ENCODE results near the gene SLC66A3.
"Not testable (repeated sequence)": the region's sequence is repeated elsewhere in the genome, so short reads cannot be mapped to it uniquely, and the experiment has no call there.

Gene SLC66A3

DNA sequence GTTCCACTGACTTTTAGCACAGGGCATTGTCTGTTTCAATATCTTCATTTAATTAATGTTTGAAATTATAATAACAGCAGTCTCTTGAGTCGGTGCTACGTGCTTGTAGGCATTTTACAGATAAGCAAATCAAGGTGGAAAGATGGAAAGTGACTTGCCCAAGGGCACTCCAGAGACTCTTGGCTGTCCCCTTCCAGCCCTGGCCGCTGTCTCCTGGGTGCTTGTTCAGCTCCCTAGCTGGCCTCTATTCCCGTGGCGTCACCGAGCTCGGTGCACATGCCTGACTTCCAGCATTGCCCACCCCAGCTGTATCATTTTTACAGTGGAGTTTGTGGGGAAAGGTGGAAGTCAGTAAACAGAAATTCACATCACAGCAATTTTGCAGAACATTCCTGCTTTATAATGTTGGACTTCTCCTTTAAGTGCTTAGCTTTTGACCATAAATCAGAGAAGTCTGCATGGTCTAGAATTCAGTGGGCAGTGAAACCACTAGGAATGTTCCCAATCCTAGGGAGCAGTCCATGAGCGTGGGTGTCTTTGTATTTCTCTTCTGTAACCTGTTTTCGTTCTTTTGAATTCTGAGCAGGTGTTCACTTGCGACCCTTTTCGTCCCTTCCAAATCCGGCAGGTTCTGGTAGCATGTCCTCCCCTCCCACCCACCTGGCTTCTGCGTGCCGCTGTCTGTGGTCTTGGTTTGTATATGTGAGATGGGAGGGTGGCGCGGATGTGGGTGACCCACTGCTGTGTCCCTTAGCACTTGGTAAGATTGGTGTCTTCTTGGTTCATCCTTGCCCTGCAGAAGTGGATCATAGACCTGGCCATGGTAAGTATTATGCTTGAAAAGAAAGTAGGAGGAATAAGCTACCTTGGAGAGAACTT, 8.4 kb downstream of the SLC66A3 start:
- no peak for DNase-seq (ENCODE audit: low read depth in 1 of 2, low spot score in 1 of 2)

DNA sequence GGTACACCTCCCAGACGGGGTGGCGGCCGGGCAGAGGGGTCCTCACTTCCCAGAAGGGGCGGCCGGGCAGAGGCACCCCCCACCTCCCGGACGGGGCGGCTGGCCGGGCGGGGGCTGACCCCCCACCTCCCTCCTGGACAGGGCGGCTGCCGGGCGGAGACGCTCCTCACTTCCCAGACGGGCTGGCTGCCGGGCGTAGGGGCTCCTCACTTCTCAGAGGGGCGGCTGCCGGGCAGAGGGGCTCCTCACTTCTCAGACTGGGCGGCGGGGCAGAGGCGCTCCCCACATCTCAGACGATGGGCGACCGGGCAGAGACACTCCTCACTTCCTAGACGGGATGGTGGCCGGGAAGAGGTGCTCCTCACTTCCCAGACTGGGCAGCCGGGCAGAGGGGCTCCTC, 9.8 kb downstream of the SLC66A3 start:
- DNase-seq (ENCODE audit: low read depth in 1 of 2, low spot score in 1 of 2): not testable (repeated sequence)

DNA sequence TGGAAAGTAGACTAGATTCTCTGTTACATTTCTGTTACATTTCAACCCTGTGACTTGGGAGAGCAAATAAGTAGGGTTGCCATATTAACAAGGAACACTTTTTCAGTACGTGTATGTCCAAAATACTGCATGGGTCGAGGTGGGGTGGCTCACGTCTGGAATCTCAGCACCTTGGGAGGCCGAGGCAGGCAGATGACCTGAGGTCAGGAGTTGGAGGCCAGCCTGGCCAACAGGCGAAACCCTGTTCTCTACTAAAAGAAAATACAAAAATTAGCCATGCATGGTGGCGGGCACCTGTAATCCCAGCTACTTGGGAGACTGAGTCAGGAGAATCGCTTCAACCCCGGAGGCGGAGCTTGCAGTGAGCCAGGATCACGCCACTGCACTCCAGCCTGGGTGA, 11.2 kb downstream of the SLC66A3 start:
- DNase-seq (ENCODE audit: low read depth in 1 of 2, low spot score in 1 of 2): no peak

DNA sequence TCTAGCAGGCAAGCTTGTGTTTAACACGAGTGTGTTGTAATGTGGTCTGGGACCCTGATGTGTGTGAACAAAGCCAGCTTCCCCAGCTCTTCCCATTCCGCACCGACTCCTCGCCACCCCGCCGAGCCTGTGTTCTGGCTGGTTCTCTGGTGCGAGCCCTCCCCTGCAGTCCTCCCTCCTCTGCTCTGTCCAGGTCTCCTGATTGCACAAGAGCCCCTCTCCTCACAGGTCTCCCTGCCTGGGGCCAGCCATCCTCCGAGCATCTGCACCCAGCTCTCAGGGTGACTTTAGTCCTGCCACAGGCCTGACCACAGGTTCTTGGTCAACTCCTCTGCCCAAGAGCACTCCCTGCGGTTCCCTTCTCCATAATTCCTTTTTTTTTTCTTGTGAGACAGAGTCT, 13.2 kb downstream of the SLC66A3 start:
- DNase-seq (ENCODE audit: low read depth in 1 of 2, low spot score in 1 of 2): no peak

DNA sequence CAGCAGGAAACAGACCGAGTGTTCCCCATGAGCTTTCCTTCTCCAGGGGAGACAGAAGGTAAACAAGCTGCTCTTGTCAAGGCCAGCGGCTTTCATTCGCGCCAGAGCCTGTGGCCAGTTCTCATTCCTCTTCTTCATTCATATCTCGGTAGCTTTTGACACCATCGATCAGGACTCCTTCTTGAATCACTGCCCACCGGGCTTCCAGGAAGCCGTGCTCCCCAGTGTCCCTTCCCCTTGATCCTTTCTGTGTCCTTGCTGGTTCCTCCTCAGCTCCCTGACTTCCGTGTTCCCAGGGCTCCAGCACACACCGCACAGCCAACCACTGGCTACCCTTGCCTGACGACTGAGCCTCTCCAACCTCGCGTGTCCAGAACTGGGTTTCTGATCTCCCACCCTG, 14.1 kb downstream of the SLC66A3 start:
- DNase-seq (ENCODE audit: low read depth in 1 of 2, low spot score in 1 of 2): no peak

DNA sequence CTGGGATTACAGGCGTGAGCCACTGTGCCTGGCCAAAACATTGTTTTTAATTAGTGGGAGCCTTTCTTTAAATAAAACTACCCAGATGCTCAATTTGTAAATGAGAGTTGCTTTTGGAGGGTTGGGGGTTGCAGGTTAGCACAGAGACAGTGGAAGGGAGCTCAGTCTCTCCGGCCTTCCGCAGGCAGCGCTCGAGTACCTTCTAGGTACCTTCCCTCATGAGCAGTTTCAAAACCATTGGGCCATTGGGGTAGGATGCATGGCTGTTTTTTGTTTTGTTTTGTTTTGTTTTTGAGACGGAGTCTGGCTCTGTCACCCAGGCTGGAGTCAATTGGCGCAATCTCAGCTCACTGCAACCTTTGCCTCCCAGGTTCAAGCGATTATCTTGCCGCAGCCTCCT, 19.0 kb downstream of the SLC66A3 start:
- DNase-seq (ENCODE audit: low read depth in 1 of 2, low spot score in 1 of 2): no peak

DNA sequence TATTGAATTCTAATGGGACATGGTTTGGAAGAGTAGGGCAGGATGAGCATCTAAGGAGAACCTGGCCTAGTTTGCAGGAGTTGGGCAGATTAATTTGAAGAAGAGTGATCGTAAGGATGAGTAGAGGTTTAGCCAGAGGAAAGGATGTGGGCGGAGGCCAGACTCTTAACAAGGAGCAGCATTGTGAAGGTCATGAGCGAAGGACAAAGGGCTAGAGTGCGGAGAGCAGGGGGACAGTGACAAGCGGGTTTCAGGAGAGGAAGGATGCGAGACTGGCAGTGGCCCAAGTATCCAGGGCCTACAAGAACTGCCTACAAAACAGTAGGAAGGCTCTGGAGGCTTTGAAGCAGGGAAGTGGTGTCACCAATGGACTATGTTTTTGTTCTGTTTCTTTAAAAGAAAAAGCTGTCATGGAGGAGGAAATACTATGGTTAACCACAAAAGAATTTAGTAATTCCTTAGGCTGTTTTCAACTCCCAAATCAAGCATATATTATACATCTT, 20.1 kb downstream of the SLC66A3 start:
- no peak for DNase-seq (ENCODE audit: low read depth in 1 of 2, low spot score in 1 of 2)

DNA sequence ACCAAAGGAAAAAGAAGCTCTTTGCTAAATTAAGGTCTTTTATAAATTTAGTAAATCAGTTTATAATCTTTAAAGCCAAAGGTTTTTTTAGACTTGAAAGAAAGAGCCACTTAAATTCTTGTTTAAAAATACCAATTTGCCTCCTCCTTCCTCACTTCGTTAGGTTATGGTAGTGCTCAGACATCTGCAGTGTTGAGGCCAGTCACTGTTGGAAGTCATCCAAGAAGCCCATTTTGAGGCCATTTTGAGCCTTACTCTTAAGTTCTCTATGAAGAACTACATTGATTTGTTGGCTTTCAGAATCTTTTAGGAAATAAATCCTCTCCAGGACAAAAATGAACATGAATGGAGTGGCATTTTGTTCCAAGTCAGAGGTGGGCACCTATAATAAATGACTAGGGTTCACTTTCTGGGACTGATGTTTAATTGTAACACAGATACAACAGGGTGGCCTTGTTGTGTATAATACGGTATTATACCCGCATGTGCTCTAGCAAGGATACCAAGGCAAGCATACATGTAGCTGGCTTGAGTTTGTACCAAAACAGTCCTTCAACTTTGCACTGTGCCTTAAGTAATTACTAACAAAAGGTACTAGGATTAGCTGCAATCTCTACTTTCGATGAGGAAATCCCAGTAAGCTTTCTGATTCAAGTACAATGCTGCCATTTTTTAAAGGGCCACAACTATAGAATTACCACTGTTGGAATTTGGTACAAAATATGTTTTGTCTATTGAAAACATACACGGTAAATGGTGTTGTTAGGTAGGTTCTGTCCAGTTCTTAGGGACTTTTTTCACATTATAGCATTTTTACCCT, 22.8 kb downstream of the SLC66A3 start:
- DNase-seq (ENCODE audit: low read depth in 1 of 2, low spot score in 1 of 2): no peak

DNA sequence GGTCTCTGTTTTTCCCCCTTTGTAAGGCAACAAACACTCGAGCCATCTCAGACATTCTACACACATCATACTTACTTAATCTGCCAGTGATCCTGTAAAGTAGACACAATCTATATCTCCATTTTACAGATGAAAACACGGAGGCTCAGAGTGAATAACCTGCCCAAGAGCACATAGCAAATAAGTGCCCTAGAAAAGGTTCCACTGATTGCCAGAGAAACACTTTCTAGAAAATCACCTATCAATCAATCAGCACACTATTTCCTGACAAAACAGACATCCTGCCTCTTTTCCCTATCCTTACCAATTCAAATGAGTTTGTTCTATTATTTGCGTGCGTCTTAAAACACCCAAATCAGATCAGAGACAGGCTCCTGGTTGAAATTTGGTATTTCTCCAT, 23.9 kb downstream of the SLC66A3 start:
- DNase-seq (ENCODE audit: low read depth in 1 of 2, low spot score in 1 of 2): no peak

DNA sequence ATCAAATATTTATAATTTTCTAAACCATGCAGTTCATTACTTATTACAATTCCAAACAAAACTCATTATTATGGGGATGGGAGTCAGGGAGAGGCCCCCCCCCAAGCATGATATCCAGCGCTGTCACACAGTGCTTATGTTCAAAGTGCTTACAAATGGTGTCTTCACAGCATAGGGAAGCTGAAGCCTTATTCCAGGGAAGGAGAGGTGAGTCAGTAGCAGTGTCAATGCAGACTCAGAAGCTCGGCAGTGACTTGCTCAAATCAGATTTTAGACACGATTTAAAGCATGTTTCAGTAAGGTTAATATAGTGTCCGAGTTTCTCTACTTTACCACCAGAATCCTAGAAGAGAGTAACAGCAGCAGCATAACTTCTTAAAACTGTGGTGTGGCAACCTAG, 24.6 kb downstream of the SLC66A3 start:
- DNase-seq (ENCODE audit: low read depth in 1 of 2, low spot score in 1 of 2): no peak

DNA sequence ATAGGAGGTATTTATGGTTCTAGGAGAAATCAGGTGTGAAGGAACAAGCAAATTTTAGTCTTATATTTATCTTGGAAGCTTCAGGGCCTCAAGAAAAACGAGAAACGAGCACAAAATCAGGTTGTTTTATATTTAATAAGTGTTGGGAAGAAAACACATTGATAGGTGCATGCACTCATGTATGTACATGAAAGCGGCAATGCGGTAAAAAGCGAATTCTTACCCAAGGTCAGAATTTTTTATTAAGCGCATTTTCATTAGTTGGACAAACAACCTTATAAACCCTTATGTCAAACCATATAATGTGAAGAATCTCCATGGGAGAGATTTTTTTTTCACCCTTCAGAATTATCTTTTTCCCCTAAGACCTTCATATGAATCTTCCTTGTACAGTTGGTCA, 25.4 kb downstream of the SLC66A3 start:
- no peak for DNase-seq (ENCODE audit: low read depth in 1 of 2, low spot score in 1 of 2)

DNA sequence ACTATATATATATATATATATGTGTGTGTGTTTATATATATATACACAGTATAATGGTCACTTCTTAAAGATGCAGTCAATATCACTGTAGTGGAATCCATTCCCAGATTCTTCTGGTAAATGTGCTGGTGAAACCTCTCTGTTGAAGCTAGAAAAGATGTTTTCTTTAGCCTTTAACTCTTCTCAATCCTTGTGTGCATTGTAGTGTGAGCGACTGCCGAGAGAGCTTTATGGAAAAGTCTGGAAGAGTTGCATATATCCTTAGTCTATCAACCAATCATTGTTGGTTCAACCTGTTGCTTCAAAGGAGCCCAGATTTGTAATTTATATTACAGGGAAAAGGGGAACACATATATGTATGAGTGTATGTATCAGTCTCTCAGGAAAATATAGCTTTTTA, 27.7 kb downstream of the SLC66A3 start:
- DNase-seq (ENCODE audit: low read depth in 1 of 2, low spot score in 1 of 2): no peak

DNA sequence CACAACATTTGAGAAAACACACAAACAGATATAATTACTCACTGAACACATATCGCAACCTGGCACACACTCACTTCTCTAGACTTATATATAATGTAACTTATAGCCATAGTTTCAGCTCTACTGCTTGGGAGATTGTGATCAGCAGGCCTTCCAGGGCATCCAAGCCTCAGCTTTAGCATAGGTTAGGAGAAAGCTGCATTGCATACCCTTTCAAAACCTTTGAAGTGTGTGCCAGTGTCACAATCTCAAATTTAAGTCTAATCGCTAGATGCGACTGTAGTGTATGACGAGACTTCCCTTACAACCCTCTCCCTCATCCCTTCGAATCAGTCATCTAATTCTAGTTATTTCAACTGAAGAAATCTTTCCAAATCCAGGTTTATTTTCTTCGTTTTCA, 30.9 kb downstream of the SLC66A3 start:
- no peak for DNase-seq (ENCODE audit: low read depth in 1 of 2, low spot score in 1 of 2)

DNA sequence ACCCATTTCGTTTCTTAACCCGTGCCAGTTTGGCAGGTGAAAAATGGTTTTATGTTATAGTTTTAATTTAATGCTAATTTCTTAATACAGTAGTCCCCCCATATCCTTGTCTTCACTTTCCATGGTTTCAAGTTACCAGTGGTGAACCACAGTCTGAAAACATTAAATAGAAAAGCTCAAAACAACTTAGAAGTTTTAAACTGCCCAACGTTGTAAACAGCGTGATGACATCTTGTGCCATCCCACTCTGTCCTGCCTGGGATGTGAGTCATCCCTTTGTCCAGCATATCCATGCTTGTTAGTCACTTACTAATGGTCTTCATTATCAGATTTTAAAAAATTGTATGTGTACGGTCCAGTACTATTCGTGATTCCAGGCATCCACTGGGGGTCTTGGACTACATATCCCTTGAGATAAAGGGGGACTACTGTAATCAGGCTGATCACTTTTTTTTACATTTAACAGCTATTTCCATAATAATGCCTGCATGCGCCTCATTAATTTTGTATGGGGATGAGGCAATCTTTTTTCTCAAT, 31.9 kb downstream of the SLC66A3 start:
- DNase-seq (ENCODE audit: low read depth in 1 of 2, low spot score in 1 of 2): no peak

DNA sequence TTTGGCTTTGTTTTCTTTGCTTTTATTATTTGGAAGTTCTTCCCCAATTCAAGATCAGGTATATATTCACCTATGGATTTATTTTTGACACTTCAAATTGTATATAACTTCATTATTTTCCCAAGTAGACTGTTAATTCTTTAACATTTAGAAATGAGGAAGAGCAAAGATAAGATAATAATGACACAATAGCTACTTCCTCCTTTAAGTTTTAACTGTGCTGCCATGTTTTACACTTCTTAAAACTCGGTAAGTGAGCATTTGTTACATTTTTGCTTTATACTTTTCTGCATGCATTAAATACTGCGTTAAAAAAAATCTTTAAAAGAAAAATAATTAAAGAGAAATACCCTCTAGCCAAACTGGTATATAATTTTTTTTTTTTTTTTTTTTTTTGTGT, 32.5 kb downstream of the SLC66A3 start:
- DNase-seq (ENCODE audit: low read depth in 1 of 2, low spot score in 1 of 2): no peak

DNA sequence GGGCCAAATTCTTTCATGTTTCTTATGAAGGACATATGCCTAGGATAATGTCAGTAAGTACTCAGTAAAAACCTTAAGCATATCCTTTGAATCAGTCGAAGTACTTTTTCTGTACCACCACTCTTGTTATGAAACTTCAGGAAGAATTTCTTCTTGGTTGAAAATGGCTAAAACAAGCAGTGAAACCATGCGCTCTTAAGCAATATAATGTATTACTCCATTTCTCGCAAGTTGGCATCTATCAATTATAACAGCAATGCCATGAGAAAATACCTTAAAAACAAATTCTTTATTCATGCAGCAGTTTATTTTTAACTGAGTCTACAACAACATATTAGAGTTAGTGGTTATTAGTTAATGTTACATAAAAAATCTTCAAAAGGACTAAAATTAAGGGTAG, 41.0 kb downstream of the SLC66A3 start:
- DNase-seq (ENCODE audit: low read depth in 1 of 2, low spot score in 1 of 2): no peak

DNA sequence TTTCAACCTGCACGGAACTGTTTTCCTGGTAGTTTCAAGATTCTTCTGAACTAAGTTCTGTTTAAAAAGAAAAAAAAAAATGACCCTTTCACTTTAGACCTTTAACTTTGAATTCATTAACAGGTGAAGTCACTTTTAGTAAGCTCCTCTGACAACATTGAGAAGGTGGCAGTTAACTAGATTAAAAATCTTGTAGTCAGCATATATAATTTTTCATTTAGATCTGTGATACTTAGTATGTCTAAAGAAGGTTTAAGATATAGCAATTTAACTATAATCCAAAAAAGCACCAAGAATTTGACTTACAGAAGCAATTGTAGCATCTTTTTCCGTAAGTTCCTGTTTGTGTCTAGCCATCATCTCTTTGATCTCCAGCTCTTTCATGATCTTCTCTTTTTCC, 45.4 kb downstream of the SLC66A3 start:
- DNase-seq (ENCODE audit: low read depth in 1 of 2, low spot score in 1 of 2): no peak

DNA sequence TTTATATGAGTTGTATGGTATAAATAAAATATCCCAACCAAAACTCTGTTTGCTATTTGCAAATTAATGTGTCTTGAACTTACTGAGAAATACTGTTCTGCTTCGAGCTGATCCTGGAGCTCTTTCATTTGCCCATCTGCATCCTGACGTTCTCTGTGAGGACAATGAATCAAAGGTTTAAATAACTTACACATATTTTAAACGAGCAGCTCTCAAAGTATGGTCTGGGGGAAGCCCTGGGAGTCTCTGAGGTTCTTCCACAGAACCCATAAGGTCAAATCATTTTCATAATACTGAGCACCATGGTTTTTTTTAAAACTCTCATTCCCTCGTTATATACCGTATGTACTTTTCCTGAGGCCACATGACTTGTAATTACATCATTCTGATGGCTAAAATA, 46.7 kb downstream of the SLC66A3 start:
- DNase-seq (ENCODE audit: low read depth in 1 of 2, low spot score in 1 of 2): no peak

DNA sequence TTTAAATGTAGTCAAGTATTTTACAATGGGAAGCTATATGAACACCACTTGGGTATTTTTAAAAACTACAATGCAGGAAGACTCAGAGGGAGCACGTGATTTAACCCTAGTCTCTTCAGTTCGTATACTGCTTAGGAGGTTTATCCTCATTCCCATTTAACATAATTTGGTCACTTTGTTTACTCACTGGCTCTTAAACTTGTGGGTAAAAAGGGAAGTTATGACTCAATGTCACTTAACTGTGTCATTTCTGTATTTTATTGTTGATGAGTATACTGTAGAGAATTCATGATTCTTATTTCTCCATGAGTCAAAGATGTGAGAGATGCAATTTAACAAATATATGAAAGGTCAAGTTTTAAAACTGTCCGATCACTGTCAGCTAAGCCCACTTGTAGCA, 48.2 kb downstream of the SLC66A3 start:
- DNase-seq (ENCODE audit: low read depth in 1 of 2, low spot score in 1 of 2): no peak

DNA sequence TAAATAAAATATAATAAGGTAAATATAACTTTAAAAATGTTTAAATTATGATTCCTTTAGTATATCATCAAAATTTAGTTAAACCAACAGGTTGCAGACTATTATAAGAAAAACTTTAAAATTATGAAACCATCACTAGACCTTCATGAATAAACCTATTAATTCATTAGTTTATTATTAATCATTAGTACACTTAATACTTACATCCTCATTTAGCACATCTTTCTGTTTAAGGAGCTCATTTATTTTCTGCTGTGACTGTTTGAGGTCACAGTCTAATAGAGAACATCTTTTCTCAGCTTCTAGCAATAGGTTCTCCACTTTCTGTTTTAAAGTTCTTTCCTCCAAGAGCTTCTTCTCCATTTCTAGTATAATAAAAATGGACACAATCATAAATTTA, 52.8 kb downstream of the SLC66A3 start:
- no peak for DNase-seq (ENCODE audit: low read depth in 1 of 2, low spot score in 1 of 2)

DNA sequence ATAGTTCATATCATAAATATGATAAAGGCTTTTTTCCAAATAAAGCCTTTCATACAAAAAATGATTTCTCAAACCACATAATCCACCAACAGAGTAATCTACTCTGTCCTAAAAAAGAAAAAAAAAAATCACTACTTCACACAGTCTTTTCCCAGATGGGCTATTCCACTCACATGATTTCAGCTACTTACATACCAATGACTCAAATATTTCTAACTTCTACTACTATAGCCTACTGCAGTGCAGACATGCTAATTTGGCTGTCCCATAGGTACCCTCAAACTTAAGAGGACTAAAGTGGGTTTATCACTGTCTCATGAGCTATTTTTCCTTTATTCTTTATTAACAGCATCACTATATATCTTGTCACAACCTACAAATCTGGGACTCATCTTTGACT, 57.4 kb downstream of the SLC66A3 start:
- DNase-seq (ENCODE audit: low read depth in 1 of 2, low spot score in 1 of 2): no peak

DNA sequence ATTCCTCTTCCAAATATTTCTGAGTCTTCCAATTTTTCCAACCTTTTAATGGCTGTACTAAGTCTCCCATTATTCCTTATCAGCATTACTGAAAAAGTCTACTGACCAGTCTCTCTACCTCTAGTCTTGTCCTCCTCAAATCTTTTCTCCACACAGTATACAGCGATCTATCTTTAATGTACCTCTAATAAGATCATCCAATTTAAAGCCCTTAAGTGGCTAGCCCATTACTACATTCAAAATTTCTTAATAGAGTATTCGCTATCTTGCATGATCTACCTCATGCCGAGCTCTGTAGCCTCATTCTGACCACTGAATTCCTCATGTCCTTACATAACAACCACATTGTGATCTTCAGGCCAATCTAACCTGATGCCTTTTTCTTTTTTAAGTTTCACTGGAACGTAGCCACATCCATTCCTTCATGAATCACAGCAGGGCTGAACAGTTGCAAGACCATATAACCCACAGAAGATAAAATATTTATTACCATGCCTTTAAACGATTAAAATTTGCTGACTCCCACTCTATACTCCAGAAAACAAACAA, 57.9 kb downstream of the SLC66A3 start:
- DNase-seq (ENCODE audit: low read depth in 1 of 2, low spot score in 1 of 2): no peak
